Stomach (tissue), 4 donors: Measurements from ENCODE around the gene PLCD4.

Source experiments
- POLR2A ChIP-seq, 4 donors: fragments of 450-650 bp; IDR thresholded peaks; one replicate each; pipeline ENCODE4 v1.6.1; 2016; ENCODE audit warnings: antibody characterized with exemption in 4 of 4, control low read depth in 2 of 4, mild to moderate bottlenecking in 1 of 4, moderate library complexity in 1 of 4
- POLR2AphosphoS5 ChIP-seq, 3 donors: sonication (generic); formaldehyde crosslinking; IDR thresholded peaks; one replicate each; pipeline ENCODE4 v1.6.1; 2016; ENCODE audit warnings: antibody characterized with exemption in 3 of 3
- TF ChIP-seq, protein P1 (sequence below), 7 experiments: fragments of 450-650 bp in 4 of 7; fragments of 200-600 bp in 3 of 7; sonication (generic) in 3 of 7; IDR thresholded peaks; one replicate each; pipeline ENCODE4 v1.5.1; 2016 to 2019; ENCODE audit warnings: antibody characterized with exemption in 7 of 7, control low read depth in 2 of 7, mild to moderate bottlenecking in 1 of 7

DNA sequence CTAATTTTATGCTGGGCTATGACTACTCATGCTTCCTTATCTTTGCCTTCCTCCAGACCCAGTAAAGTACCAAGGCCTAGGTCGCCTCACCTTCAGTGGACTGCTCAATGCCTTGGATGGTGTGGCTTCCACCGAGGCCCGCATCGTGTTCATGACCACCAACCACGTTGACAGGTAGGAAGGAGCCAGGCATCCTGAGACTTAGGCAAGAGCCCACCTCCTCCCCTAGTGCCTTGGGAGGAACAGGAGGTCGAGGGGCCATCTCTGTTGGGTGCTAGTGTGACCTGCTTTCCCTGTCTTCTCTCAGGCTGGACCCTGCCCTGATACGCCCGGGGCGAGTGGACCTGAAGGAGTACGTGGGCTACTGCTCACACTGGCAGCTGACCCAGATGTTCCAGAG lies 55.1 kb downstream of the PLCD4 start:
- TF ChIP-seq POLR2AphosphoS5 (IDR thresholded peaks at IDR 0.05) (no peak), POLR2A (IDR thresholded peaks at IDR 0.05) (no peak)
- TF ChIP-seq, protein P1, sequence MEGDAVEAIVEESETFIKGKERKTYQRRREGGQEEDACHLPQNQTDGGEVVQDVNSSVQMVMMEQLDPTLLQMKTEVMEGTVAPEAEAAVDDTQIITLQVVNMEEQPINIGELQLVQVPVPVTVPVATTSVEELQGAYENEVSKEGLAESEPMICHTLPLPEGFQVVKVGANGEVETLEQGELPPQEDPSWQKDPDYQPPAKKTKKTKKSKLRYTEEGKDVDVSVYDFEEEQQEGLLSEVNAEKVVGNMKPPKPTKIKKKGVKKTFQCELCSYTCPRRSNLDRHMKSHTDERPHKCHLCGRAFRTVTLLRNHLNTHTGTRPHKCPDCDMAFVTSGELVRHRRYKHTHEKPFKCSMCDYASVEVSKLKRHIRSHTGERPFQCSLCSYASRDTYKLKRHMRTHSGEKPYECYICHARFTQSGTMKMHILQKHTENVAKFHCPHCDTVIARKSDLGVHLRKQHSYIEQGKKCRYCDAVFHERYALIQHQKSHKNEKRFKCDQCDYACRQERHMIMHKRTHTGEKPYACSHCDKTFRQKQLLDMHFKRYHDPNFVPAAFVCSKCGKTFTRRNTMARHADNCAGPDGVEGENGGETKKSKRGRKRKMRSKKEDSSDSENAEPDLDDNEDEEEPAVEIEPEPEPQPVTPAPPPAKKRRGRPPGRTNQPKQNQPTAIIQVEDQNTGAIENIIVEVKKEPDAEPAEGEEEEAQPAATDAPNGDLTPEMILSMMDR (IDR thresholded peaks at IDR 0.05): no peak
